Urinary bladder (tissue), 4 donors: ENCODE results near the gene RPL12. TPM values are rescaled to one million over a fixed set of nuclear protein-coding genes. Genes with fewer than 3 reads are reported as not detected.

Source experiments
- DNase-seq: peaks from one replicate; pipeline ENCODE4 v3.0.0-alpha.2; 2015; ENCODE audit errors: extremely low spot score
- H3K27ac ChIP-seq: one replicate; pipeline ENCODE4 v1.5.1; 2013; ENCODE audit warnings: low read depth, mild to moderate bottlenecking, moderate library complexity
- H3K36me3 ChIP-seq: one replicate; pipeline ENCODE4 v1.6.1; 2013; ENCODE audit warnings: mild to moderate bottlenecking, moderate library complexity; ENCODE audit not compliant: insufficient read depth
- H3K4me1 ChIP-seq: one replicate; pipeline ENCODE4 v1.6.1; 2013; ENCODE audit warnings: mild to moderate bottlenecking, moderate library complexity; ENCODE audit not compliant: insufficient read depth
- H3K4me3 ChIP-seq: one replicate; pipeline ENCODE4 v1.5.1; 2013; ENCODE audit warnings: low read depth, low read length
- WGBS: extraction: QIAGEN DNeasy Blood & Tissue Kit; methylation state at CpG from one replicate; pipeline ENCODE4 v1.1.7; 2013; 5-methylcytosine and 5-hydroxymethylcytosine counted together
- polyA plus RNA-seq: library from polyadenylated mRNA; stranded (reverse); fragments of 200-250 nt; gene quantifications from one replicate; pipeline ENCODE4 v1.2.3, GENCODE V29; 2013
- total RNA-seq: library from RNA; depleted of rRNA; stranded (reverse); fragments of >200 nt; gene quantifications from one replicate; pipeline ENCODE4 v1.2.3, GENCODE V29; 2014
- donor health status: healthy with polysubstance abuse.
- donor health status: healthy.

RPL12 gene
- total and polyA plus RNA-seq, 2 donors, result 973 to 3,354 TPM

GRCh38 chr9:127457191-127457878 lies 6.1 kb upstream of the RPL12 start:
- Histone ChIP-seq H3K4me3 (no peak overlapping the region), H3K36me3 (peaks cover 2% of the 10 kb centered on the region), H3K27ac (no peak overlapping the region), H3K4me1 (no peaks in the 10 kb centered on the region)
- no peak for DNase-seq
- 80% methylated on average over 17 of the region's 17 CpGs for WGBS

GRCh38 chr9:127455324-127455992 lies 4.3 kb upstream of the RPL12 start:
- no peak for DNase-seq
- no peak overlapping the region for H3K4me3 ChIP-seq
- H3K36me3 ChIP-seq, result no peaks in the 10 kb centered on the region
- H3K27ac ChIP-seq, result no peak overlapping the region
- no peaks in the 10 kb centered on the region for H3K4me1 ChIP-seq
- WGBS, result 66% methylated on average over 6 of the region's 6 CpGs

GRCh38 chr9:127452691-127453090 lies 1.5 kb upstream of the RPL12 start:
- WGBS, result 37% methylated on average over 4 of the region's 4 CpGs
- Histone ChIP-seq H3K4me1 (peaks cover 3% of the 10 kb centered on the region), H3K27ac (no peak overlapping the region), H3K36me3 (no peaks in the 10 kb centered on the region), H3K4me3 (no peak overlapping the region)
- DNase-seq, result no peak

GRCh38 chr9:127451858-127452656 lies 851 bp upstream of the RPL12 start:
- 10% methylated on average over 29 of the region's 29 CpGs for WGBS
- no peaks in the 10 kb centered on the region for H3K36me3 ChIP-seq
- H3K27ac ChIP-seq, result no peak overlapping the region
- no peak for DNase-seq
- peaks cover 3% of the 10 kb centered on the region for H3K4me1 ChIP-seq
- H3K4me3 ChIP-seq, result peak overlapping the region; percentile 54

GRCh38 chr9:127451608-127451857 lies 327 bp upstream of the RPL12 start:
- under 1% methylated on average over 14 of the region's 14 CpGs for WGBS
- Histone ChIP-seq H3K36me3 (no peaks in the 10 kb centered on the region), H3K4me3 (peak overlapping the region; percentile 54), H3K27ac (peak overlapping the region; percentile 85), H3K4me1 (peaks cover 3% of the 10 kb centered on the region)
- DNase-seq, result no peak

GRCh38 chr9:127450243-127450760 lies 904 bp downstream of the RPL12 start:
- Histone ChIP-seq H3K4me1 (peaks cover 3% of the 10 kb centered on the region), H3K36me3 (no peaks in the 10 kb centered on the region), H3K4me3 (peak overlapping the region; percentile 54), H3K27ac (peak overlapping the region; percentile 46)
- DNase-seq, result no peak
- WGBS, result under 1% methylated on average over 14 of the region's 14 CpGs

GRCh38 chr9:127449332-127449966 lies 1.8 kb downstream of the RPL12 start:
- 46% methylated on average over 5 of the region's 5 CpGs for WGBS
- peaks cover 3% of the 10 kb centered on the region for H3K4me1 ChIP-seq
- no peak overlapping the region for H3K27ac ChIP-seq
- no peak for DNase-seq
- no peaks in the 10 kb centered on the region for H3K36me3 ChIP-seq
- peak overlapping the region; percentile 54 for H3K4me3 ChIP-seq

- no peak overlapping the region for H3K27ac ChIP-seq
- H3K4me1 ChIP-seq, result peaks cover 3% of the 10 kb centered on the region
- WGBS, result 85% methylated on average over 8 of the region's 8 CpGs
- H3K4me3 ChIP-seq, result no peak overlapping the region
- no peaks in the 10 kb centered on the region for H3K36me3 ChIP-seq
- DNase-seq, result no peak
These were observed 2.9 kb downstream of the RPL12 start for GRCh38 chr9:127448112-127448805.

GRCh38 chr9:127447416-127448111 lies 3.6 kb downstream of the RPL12 start:
- 71% methylated on average over 7 of the region's 7 CpGs for WGBS
- no peaks in the 10 kb centered on the region for H3K36me3 ChIP-seq

GRCh38 chr9:127446713-127447415 lies 4.3 kb downstream of the RPL12 start:
- Histone ChIP-seq H3K27ac (no peak overlapping the region), H3K4me1 (peaks cover 3% of the 10 kb centered on the region), H3K36me3 (no peaks in the 10 kb centered on the region), H3K4me3 (no peak overlapping the region)
- WGBS, result 76% methylated on average over 7 of the region's 7 CpGs
- DNase-seq, result no peak

More at GRCh38 chr9:127447416-127448111, 3.6 kb downstream of the RPL12 start:
- Histone ChIP-seq H3K4me3 (no peak overlapping the region), H3K4me1 (peaks cover 3% of the 10 kb centered on the region), H3K27ac (no peak overlapping the region)
- DNase-seq, result no peak

- Histone ChIP-seq H3K4me3 (no peak overlapping the region), H3K4me1 (peaks cover 3% of the 10 kb centered on the region), H3K36me3 (no peaks in the 10 kb centered on the region), H3K27ac (no peak overlapping the region)
- 81% methylated on average over 4 of the region's 4 CpGs for WGBS
- DNase-seq, result no peak
These were observed 5.1 kb downstream of the RPL12 start for GRCh38 chr9:127445851-127446712.
